ENCODE measurements around the gene GM2A.

GRCh38 chr5:151259931-151260330 lies 6.9 kb downstream of the GM2A start:
- no peak for TF ChIP-seq POLR2A (IDR thresholded peaks at IDR 0.05)
- no peak for TF ChIP-seq CTCF (IDR thresholded peaks at IDR 0.05)

Measured in breast epithelium (tissue), 3 donors.